Stimulated activated CD8-positive, alpha-beta memory T cell treated with anti-CD3 and anti-CD28 coated beads, Interleukin-12 subunit alpha, Interleukin-12 subunit beta, amount 100 ng/mL, for 1 hour (primary cell): ENCODE data around the gene TMEM19.

ENCODE experiments used
- DNase-seq: peaks from one replicate; pipeline ENCODE4 v3.0.0-alpha.2; 2020; ENCODE audit warnings: low read depth

TMEM19 gene

DNA sequence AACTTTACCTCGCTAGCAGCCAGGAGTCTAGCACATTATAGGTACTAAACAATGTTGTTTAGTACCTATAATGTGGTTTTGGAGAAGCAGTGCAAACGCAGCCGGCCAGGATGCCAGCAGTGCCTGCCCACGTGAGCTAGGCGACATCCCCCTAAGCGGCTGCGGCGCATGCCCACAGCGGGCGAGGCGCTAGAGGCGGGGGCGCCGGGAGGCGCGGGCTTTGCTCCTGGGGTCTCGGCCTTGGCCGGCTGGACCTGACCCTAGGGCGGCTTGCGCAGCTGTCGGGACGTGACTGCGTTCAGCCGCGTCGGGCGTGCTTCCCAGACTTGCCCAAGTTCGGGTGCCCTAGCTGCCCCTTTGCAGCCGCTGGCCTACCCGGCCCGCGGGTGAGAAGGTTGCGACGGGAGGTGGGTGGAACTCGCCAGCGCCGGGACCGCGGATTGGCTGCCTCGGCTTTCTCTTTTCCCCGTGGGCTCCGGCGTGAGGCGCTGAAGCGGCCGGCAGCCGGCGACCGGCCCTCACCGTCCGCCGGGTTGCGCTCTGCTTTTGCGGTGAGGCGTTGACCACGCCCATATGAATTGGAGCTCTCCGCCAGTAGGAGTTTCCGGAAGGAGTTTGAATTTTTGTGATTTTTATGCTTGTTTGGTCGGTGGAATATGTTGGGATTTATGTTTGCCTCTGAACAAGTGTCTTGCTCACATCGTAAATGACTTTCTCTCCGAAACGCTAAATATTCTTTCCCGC lies at the start of gene TMEM19:
Gene TMEM19, plus strand, starts transcription at position 169 of the 744 bp plus-strand sequence. CDS start 599 bp downstream, outside the sequence.
- DNase-seq: peak; percentile 69

DNA sequence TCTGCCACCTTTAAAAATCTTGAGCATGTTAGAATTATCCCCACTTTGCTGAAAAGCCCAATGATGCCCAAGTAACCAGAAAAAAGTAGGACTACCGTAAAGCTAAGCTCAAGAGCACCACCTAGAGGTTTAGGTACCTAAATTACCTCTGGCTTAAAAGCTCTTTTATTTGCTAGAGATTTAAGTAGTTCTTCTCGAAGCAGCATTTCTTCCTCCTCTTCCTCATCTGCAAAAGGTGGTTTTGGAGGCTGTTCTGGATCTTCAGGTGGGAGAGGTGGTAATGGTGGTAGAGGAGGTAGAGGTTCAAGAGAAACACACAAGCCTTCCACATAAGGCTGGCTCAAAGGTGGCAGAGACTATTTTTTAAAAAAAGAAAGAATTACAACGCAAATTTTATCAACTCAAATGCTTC lies 49.2 kb upstream of the TMEM19 start:
- DNase-seq: no peak

DNA sequence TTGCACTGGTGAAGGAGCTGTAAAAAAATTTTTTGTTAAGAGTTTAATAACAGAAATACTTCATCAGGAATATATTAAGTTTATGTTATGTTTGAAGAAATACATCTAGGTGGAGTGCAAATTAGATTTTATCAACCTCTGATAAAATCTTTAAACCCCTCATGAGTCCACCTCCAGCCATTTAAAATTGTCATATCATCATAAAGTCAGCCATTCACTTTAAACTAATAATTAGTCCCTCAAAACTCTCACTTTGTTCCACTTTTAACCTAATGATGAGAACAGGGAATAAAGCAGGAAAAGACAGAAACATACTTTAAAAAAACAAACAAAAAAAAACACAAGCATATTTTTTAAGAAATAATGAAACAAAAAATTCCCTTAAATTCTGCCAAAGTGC lies 47.4 kb upstream of the TMEM19 start:
- no peak for DNase-seq

DNA sequence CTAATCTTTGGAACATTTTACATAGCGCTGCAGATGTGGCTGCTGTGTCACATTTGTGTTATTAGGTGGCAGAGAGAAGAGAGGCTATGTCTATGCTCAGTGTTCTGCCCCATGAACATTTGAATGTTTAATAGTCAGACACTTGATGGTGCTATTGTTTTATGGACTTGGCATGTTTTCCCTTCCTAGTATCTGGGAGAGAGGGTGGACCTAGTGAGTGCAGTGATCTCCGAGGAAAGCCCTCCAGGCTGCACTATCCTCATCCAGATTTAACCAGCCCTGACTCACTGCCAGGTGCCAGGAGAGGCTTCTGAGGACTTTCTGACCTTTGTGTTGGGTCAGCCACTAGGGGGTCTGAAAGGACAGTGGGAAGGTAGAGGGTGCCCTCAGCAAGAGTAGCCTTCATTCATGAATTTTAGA lies 46.5 kb upstream of the TMEM19 start:
- DNase-seq: no peak

GRCh38 chr12:71640316-71640715 lies 45.6 kb upstream of the TMEM19 start:
- no peak for DNase-seq

- DNase-seq: no peak
Measured at GRCh38 chr12:71641390-71641789, 44.5 kb upstream of the TMEM19 start.

DNA sequence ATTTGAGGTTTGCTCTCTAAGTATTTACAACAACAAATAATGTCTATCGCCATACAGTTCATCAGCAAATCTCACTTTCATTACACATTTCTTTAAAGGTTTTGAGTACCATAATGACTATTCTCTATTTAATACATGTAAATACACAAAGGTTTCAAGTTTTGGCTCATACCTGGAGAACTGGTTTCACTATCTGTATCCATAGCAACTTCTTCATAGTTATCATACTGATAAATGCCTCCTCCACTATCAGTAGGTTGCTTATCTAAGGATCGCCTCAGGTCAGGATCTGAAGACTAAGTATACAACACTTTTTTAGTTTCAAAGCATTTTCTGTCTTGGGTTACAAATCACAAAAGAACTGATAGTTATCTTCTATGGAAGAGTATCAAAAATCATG lies 43.6 kb upstream of the TMEM19 start:
- no peak for DNase-seq

- DNase-seq: no peak
Measured at GRCh38 chr12:71645268-71645667, 40.6 kb upstream of the TMEM19 start.

DNA sequence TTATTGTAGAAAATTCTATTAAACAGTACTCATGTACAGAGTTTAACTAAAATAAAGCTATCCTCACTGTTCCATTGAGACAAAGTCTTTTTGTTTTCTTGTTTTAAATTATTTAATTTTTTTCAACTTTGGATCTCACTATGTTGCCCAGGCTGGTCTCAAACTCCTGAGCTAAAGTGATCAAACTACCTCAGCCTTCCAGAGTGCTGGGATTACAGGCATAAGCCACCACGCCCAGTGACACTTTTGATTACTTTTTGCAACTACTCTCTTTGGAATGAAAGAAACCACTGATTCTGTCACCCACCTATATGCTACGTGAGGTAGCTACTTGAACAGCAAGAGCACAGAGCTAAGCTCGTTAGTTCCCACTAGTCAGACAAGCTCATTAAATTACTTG lies 39.4 kb upstream of the TMEM19 start:
- no peak for DNase-seq

GRCh38 chr12:71648537-71648936 lies 37.3 kb upstream of the TMEM19 start:
- no peak for DNase-seq

GRCh38 chr12:71649401-71649800 lies 36.5 kb upstream of the TMEM19 start:
- DNase-seq: no peak

GRCh38 chr12:71652656-71653055 lies 33.2 kb upstream of the TMEM19 start:
- DNase-seq: no peak

- no peak for DNase-seq
Measured at GRCh38 chr12:71653137-71653536, 32.7 kb upstream of the TMEM19 start.

- no peak for DNase-seq
Measured at GRCh38 chr12:71654200-71654599, 31.7 kb upstream of the TMEM19 start.

GRCh38 chr12:71655495-71655894 lies 30.4 kb upstream of the TMEM19 start:
- no peak for DNase-seq

- no peak for DNase-seq
Measured at GRCh38 chr12:71655907-71656306, 30.0 kb upstream of the TMEM19 start.

- no peak for DNase-seq
Measured at GRCh38 chr12:71656740-71657139, 29.1 kb upstream of the TMEM19 start.

GRCh38 chr12:71661977-71662530 lies 23.8 kb upstream of the TMEM19 start:
- no peak for DNase-seq

GRCh38 chr12:71662849-71663560 lies 22.9 kb upstream of the TMEM19 start:
- peak; percentile 55 for DNase-seq

DNA sequence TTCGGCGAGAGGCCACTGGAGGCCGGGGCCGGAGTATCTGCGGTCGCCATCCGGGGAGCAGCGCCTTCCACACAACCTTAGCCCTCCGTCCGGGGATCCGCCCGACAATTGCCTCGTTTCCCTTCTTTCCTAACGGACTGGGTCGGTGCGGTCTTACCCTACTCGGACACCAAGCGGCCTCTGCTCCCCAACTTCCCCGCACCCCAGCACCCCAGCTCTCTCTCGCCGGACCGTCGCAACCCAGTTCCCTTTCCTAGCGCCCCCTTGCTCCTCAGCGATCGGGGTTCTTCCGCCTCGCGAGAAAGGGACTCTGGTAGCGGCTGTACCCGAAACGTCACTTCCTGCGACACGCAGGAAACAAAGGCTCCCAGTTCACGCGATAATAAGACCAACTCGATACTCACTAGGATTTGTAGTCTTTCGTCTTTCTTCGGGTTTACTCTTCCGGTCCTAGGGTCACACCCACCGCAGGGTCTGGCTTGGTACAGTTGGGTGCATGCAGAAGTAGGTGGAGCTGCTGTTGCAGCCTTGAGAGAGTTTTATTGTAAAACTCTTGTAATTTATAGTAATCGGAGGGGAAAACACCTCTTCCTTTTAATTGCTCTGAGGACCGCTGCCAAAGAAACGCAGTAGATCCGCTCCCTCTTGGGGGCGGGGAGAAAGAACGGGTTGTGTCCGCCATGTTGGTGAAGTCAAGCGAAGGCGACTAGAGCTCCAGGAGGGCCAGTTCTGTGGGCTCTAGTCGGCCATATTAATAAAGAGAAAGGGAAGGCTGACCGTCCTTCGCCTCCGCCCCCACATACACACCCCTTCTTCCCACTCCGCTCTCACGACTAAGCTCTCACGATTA lies 22.1 kb upstream of the TMEM19 start, which contains the start of the genes THAP2 and ZFC3H1:
Gene THAP2, plus strand, starts transcription at position 741 of the 850 bp plus-strand sequence. CDS start 209 bp downstream, outside the sequence.
Gene ZFC3H1, minus strand, starts transcription at position 288 of the 850 bp plus-strand sequence. Its CDS starts 238 bp downstream, at position 50.
- peak; percentile 83 for DNase-seq

DNA sequence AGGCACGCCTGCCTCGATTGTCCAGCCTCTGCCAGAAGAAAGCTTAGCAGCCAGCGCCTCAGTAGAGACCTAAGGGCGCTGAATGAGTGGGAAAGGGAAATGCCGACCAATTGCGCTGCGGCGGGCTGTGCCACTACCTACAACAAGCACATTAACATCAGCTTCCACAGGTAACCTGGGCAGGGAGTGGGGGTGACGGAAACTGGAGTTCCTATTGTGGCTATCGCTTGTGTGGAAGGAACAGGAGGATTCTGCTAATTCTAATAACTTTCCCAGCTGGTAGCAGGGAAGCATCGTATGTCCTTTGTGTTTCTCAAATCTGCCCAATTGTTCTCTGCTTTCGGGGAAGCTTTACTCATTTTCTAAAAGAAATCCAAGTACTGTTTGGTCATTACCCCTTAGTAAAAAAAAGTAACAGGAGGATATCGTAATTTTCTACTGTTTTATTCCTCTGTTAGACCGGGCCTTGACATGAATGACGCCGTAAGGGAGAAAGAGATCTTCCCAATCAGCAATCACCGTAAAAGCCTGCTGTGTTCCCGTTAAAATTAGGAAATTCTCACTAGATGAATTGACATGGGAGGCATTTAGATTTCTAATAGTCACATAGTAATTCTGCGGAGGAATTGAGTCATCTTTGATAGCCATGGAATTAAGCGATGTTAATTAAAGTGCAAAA lies 21.3 kb upstream of the TMEM19 start:
- no peak for DNase-seq
